Natural killer cell (primary cell): ENCODE results near the gene UBAC2. TPM values are rescaled to one million over a fixed set of nuclear protein-coding genes. Genes with fewer than 3 reads are reported as not detected.

Experiments
- ATAC-seq, 3 donors: fragments of 150-1000 bp in 2 of 3; fragments of 200-7000 bp in 1 of 3; cut with Tn5 transposase; 1 replicate in 1 of 3; 2 replicates in 2 of 3; pipeline ENCODE4 v1.10.0; 2021; ENCODE audit warnings: mild to moderate bottlenecking in 2 of 3, moderate library complexity in 2 of 3
- DNase-seq, 2 donors: peaks; one replicate each; pipeline versions ENCODE4 v3.0.0 to v3.0.0-alpha.2; 2013 to 2021; ENCODE audit warnings: mixed read lengths in 1 of 2
- H3K27ac ChIP-seq: one replicate; pipeline ENCODE4 v1.5.1; 2013; ENCODE audit warnings: mild to moderate bottlenecking, low read length
- H3K27me3 ChIP-seq: one replicate; pipeline ENCODE4 v1.6.1; 2013; ENCODE audit warnings: low read length; ENCODE audit not compliant: control insufficient read depth, insufficient read depth
- H3K36me3 ChIP-seq: one replicate; pipeline ENCODE4 v1.6.1; 2013; ENCODE audit warnings: low read length; ENCODE audit not compliant: control insufficient read depth, insufficient read depth
- H3K4me1 ChIP-seq: one replicate; pipeline ENCODE4 v1.6.1; 2013; ENCODE audit warnings: low read length; ENCODE audit not compliant: control insufficient read depth, insufficient read depth
- H3K4me3 ChIP-seq: one replicate; pipeline ENCODE4 v1.5.1; 2013; ENCODE audit warnings: low read length
- H3K9me3 ChIP-seq: one replicate; pipeline ENCODE4 v1.6.1; 2013; ENCODE audit warnings: low read length; ENCODE audit not compliant: control insufficient read depth, insufficient read depth
- H3K27ac Mint-ChIP-seq, 2 donors: one replicate each; pipeline ENCODE4 v1.8.0; 2022; ENCODE audit warnings: mild to moderate bottlenecking in 2 of 2, mixed read lengths in 2 of 2, moderate library complexity in 1 of 2
- H3K27me3 Mint-ChIP-seq, 2 donors: one replicate each; pipeline ENCODE4 v1.8.0; 2022; ENCODE audit warnings: low read depth in 2 of 2, mixed read lengths in 2 of 2
- H3K36me3 Mint-ChIP-seq: one replicate; pipeline ENCODE4 v1.8.0; 2022; ENCODE audit warnings: mixed read lengths
- H3K4me1 Mint-ChIP-seq, 2 donors: one replicate each; pipeline ENCODE4 v1.8.0; 2022; ENCODE audit warnings: mixed read lengths in 2 of 2
- H3K4me3 Mint-ChIP-seq: one replicate; pipeline ENCODE4 v1.8.0; 2022; ENCODE audit warnings: mild to moderate bottlenecking, moderate library complexity, mixed read lengths
- H3K9me3 Mint-ChIP-seq, 2 donors: one replicate each; pipeline ENCODE4 v1.8.0; 2022; ENCODE audit warnings: mixed read lengths in 2 of 2
- WGBS: methylation state at CpG from one replicate; pipeline ENCODE4 v1.1.7; 2013; ENCODE audit warnings: missing lambda C conversion rate; ENCODE audit not compliant: insufficient coverage; 5-methylcytosine and 5-hydroxymethylcytosine counted together
- intact Hi-C: fragments of 100-400 bp; cut with micrococcal nuclease; formaldehyde crosslinking; loops from one replicate; pipeline ENCODE4 v1.14.2; 2022
- total RNA-seq, 4 donors: library from RNA; stranded (reverse); fragments of 120-200 nt in 1 of 4; gene quantifications; one replicate each; pipeline versions ENCODE4 v1.2.3 to v1.2.4, GENCODE V29; 2013 to 2022
- TF ChIP-seq, protein P1 (sequence below): fragments of 200-600 bp; IDR thresholded peaks from one replicate; pipeline ENCODE4 v1.8.0; 2022; ENCODE audit warnings: antibody characterized with exemption

The UBAC2 gene
- total RNA-seq, 3 donors from 2014 or later (not counting 1 experiment from before 2014, with no cell fraction given), result 50.6 to 59.1 (median 56.4) TPM

DNA sequence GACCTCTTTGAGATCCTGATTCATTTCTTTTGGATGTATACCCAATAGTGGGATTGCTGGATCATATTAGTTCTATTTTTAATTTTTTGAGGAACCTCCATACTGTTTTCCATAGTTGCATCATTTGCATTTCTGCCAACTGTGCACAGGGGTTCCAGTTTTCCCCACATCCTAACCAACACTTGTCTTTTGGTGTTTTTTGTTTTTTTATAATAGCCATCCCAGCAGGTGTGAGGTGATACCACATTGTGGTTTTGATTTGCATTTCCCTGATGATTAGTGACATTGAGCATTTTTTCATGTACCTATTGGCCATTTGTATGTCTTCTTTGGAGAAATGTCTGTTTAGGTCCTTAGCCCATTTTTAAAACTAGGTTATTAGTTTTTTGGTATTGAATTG is 125.4 kb downstream of the UBAC2 start:
- DNase-seq, result peak in 1 of 2 donors; percentile 31
- peaks cover 20% of the 10 kb centered on the region for H3K4me1 ChIP-seq
- Mint-ChIP-seq H3K4me3 (no peak overlapping the region), H3K27me3 (no peaks in the 10 kb centered on the region), H3K4me1 (peaks cover 27% of the 10 kb centered on the region in 2 donors), H3K9me3 (no peaks in the 10 kb centered on the region), H3K36me3 (peaks cover 7% of the 10 kb centered on the region), H3K27ac (no peak overlapping the region)
- intact Hi-C loops, result no loop called here
- ATAC-seq, result no peak
- H3K4me3 ChIP-seq, result no peak overlapping the region
- no peaks in the 10 kb centered on the region for H3K27me3 ChIP-seq
- H3K36me3 ChIP-seq, result peaks cover 27% of the 10 kb centered on the region
- H3K9me3 ChIP-seq, result no peaks in the 10 kb centered on the region
- no peak overlapping the region for H3K27ac ChIP-seq
- TF ChIP-seq, protein P1, sequence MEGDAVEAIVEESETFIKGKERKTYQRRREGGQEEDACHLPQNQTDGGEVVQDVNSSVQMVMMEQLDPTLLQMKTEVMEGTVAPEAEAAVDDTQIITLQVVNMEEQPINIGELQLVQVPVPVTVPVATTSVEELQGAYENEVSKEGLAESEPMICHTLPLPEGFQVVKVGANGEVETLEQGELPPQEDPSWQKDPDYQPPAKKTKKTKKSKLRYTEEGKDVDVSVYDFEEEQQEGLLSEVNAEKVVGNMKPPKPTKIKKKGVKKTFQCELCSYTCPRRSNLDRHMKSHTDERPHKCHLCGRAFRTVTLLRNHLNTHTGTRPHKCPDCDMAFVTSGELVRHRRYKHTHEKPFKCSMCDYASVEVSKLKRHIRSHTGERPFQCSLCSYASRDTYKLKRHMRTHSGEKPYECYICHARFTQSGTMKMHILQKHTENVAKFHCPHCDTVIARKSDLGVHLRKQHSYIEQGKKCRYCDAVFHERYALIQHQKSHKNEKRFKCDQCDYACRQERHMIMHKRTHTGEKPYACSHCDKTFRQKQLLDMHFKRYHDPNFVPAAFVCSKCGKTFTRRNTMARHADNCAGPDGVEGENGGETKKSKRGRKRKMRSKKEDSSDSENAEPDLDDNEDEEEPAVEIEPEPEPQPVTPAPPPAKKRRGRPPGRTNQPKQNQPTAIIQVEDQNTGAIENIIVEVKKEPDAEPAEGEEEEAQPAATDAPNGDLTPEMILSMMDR, result no peak

GRCh38 chr13:99327126-99327525 is 126.5 kb downstream of the UBAC2 start:
- Histone ChIP-seq H3K4me1 (peaks cover 20% of the 10 kb centered on the region), H3K27ac (no peak overlapping the region), H3K27me3 (no peaks in the 10 kb centered on the region), H3K4me3 (no peak overlapping the region), H3K9me3 (no peaks in the 10 kb centered on the region), H3K36me3 (peaks cover 29% of the 10 kb centered on the region)
- TF ChIP-seq, protein P1, result no peak
- no peak overlapping the region for H3K4me3 Mint-ChIP-seq
- no peak for ATAC-seq
- no peak overlapping the region for H3K27ac Mint-ChIP-seq
- no peak for DNase-seq
- peaks cover 33 to 35% of the 10 kb centered on the region in 2 donors for H3K4me1 Mint-ChIP-seq
- H3K9me3 Mint-ChIP-seq, result no peaks in the 10 kb centered on the region
- H3K27me3 Mint-ChIP-seq, result no peaks in the 10 kb centered on the region
- intact Hi-C loops, result no loop called here
- H3K36me3 Mint-ChIP-seq, result peaks cover 7% of the 10 kb centered on the region
- 100% methylated on average over 2 of the region's 2 CpGs for WGBS

GRCh38 chr13:99327761-99328160 is 127.1 kb downstream of the UBAC2 start:
- Histone ChIP-seq H3K4me1 (peaks cover 24% of the 10 kb centered on the region), H3K27me3 (no peaks in the 10 kb centered on the region), H3K9me3 (no peaks in the 10 kb centered on the region), H3K36me3 (peaks cover 29% of the 10 kb centered on the region), H3K27ac (no peak overlapping the region), H3K4me3 (no peak overlapping the region)
- H3K9me3 Mint-ChIP-seq, result no peaks in the 10 kb centered on the region
- peaks cover 33 to 35% of the 10 kb centered on the region in 2 donors for H3K4me1 Mint-ChIP-seq
- TF ChIP-seq, protein P1, result no peak
- ATAC-seq, result no peak
- 100% methylated on average over 1 of the region's 2 CpGs for WGBS
- H3K36me3 Mint-ChIP-seq, result peaks cover 7% of the 10 kb centered on the region
- H3K4me3 Mint-ChIP-seq, result no peak overlapping the region
- no peaks in the 10 kb centered on the region for H3K27me3 Mint-ChIP-seq
- DNase-seq, result no peak
- intact Hi-C loops, result no loop called here
- no peak overlapping the region for H3K27ac Mint-ChIP-seq

- Histone ChIP-seq H3K36me3 (peaks cover 27% of the 10 kb centered on the region), H3K4me3 (no peak overlapping the region), H3K27me3 (no peaks in the 10 kb centered on the region), H3K9me3 (no peaks in the 10 kb centered on the region), H3K4me1 (peaks cover 15% of the 10 kb centered on the region), H3K27ac (no peak overlapping the region)
- Mint-ChIP-seq H3K4me3 (no peak overlapping the region), H3K9me3 (no peaks in the 10 kb centered on the region), H3K27ac (no peak overlapping the region), H3K36me3 (peaks cover 7% of the 10 kb centered on the region), H3K27me3 (no peaks in the 10 kb centered on the region), H3K4me1 (peaks cover 28 to 31% of the 10 kb centered on the region in 2 donors)
- no peak for DNase-seq
- WGBS, result 90% methylated on average over 1 of the region's 1 CpG
- TF ChIP-seq, protein P1, result no peak
- intact Hi-C loops, result no loop called here
- ATAC-seq, result no peak
These were observed 128.8 kb downstream of the UBAC2 start for GRCh38 chr13:99329477-99329876.
